Mononuclear cell (primary cell): ENCODE measurements around the gene HTR1E. TPM values are rescaled to one million over a fixed set of nuclear protein-coding genes. Genes with fewer than 3 reads are reported as not detected.
"Not testable (repeated sequence)": the region's sequence is repeated elsewhere in the genome, so short reads cannot be mapped to it uniquely, and the experiment has no call there.

ENCODE experiments used
- H3K27me3 ChIP-seq: 2 replicates; pipeline ENCODE4 v1.6.0; 2011; ENCODE audit warnings: low read length, control low read depth; ENCODE audit not compliant: insufficient read depth
- H3K4me1 ChIP-seq: 2 replicates; pipeline ENCODE4 v1.5.1; 2011; ENCODE audit warnings: mild to moderate bottlenecking, low read length, control low read depth; ENCODE audit not compliant: insufficient read depth
- H3K4me3 ChIP-seq: 2 replicates; pipeline ENCODE4 v1.5.1; 2011; ENCODE audit warnings: mild to moderate bottlenecking, low read length, moderate library complexity
- H3K9me3 ChIP-seq: 2 replicates; pipeline ENCODE4 v1.5.1; 2011; ENCODE audit warnings: low read depth, mild to moderate bottlenecking, control low read depth, low read length
- total RNA-seq: library from RNA; depleted of rRNA; stranded (reverse); fragments of >200 nt; gene quantifications from one replicate; pipeline ENCODE4 v1.2.3, GENCODE V29; 2012

Gene HTR1E
- total RNA-seq: not detected

- peaks cover 38% of the 10 kb centered on the region for H3K27me3 ChIP-seq
- no peaks in the 10 kb centered on the region for H3K4me1 ChIP-seq
- H3K9me3 ChIP-seq: no peaks in the 10 kb centered on the region
- H3K4me3 ChIP-seq: no peak within 1 kb of the TSS
Measured at GRCh38 chr6:86937219-86938079, at the start of gene HTR1E. TSS of gene HTR1E (plus strand) at chr6:86937528. CDS start at chr6:87015335, 77,807 bp downstream.

DNA sequence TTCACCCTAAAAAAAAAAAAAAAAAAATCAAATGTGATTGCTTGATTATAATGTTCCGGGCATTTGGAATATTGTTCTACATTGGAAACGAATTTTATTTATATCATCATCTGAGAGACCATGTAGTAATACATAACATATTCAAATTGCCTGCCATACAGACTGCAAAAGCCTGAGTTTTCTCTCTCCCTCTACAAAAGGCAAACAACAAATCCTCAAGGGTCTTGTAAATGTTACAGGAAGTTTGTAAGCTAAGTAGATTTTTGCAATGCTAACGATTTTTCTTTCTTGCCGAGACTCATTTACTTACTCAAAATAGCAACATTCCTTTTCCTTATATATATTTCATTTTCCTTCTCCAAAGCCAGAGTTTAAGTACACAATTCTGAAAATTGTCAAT, 49.0 kb upstream of the HTR1E start:
- Histone ChIP-seq H3K27me3 (no peaks in the 10 kb centered on the region), H3K4me1 (no peaks in the 10 kb centered on the region), H3K9me3 (no peaks in the 10 kb centered on the region), H3K4me3 (no peak overlapping the region)

- not testable (repeated sequence) for H3K4me3 ChIP-seq, H3K27me3 ChIP-seq, H3K9me3 ChIP-seq, H3K4me1 ChIP-seq
Measured at GRCh38 chr6:86897265-86897664, 40.1 kb upstream of the HTR1E start.

DNA sequence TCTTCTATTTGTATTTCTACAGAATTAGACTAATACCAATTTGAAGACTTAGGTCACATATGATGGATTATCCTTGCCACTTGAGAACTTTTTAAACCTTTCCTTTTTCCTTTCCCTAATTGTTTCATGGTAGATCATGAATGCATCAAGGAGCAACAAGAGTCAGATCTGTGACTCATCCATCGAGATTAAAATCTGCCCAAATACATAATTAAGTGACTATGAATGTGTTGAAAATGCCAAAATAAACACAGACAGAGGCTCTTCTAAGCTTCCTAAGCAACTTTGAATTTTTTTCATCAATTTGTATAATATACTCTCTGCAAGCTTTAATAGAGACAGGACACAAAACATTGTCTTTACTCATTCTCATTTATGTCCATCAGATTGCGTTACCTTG, 23.5 kb upstream of the HTR1E start:
- H3K4me1 ChIP-seq: no peaks in the 10 kb centered on the region
- H3K4me3 ChIP-seq: no peak overlapping the region
- H3K9me3 ChIP-seq: no peaks in the 10 kb centered on the region
- no peaks in the 10 kb centered on the region for H3K27me3 ChIP-seq

DNA sequence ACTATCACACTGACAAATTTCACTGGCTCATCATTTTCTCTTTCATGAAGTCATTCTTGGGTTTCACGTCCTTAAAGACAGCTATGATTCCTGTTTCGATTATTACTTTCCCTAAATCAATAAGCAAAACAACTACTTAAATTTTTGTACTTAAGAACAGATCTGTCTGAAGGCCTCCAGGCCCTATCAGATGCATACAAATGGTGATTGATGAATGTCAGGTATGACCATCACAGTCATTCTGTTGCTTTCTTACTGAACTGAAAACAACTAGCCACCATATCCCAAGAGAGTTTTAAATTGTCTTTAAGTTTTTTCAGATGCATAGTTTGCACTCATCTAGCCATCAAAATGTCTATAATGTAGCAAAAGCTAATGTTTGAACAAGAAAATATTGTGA, 20.9 kb upstream of the HTR1E start:
- Histone ChIP-seq H3K27me3 (no peaks in the 10 kb centered on the region), H3K4me1 (no peaks in the 10 kb centered on the region), H3K4me3 (no peak overlapping the region), H3K9me3 (no peaks in the 10 kb centered on the region)

DNA sequence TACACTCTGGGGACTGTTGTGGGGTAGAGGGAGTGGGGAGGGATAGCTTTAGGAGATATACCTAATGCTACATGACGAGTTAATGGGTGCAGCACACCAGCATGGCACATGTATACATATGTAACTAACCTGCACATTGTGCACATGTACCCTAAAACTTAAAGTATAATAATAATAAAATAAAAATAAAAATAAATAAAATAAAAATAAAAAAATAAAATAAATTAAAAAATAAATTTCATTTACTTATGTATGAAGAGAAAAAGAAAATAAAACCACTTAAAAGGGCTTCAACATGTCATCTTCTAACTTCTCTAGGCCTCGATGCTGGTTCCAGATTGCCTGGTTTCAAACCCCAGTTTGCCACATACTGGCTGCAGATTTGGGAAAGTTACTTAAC, 10.2 kb upstream of the HTR1E start:
- H3K27me3 ChIP-seq, H3K9me3 ChIP-seq, H3K4me1 ChIP-seq, H3K4me3 ChIP-seq: not testable (repeated sequence)

GRCh38 chr6:86927859-86928258, 9.5 kb upstream of the HTR1E start:
- not testable (repeated sequence) for H3K4me3 ChIP-seq, H3K27me3 ChIP-seq, H3K4me1 ChIP-seq, H3K9me3 ChIP-seq

- Histone ChIP-seq H3K9me3 (no peaks in the 10 kb centered on the region), H3K4me3 (no peak overlapping the region), H3K27me3 (peaks cover 38% of the 10 kb centered on the region), H3K4me1 (no peaks in the 10 kb centered on the region)
Measured at GRCh38 chr6:86934365-86934764, 3.0 kb upstream of the HTR1E start.

- H3K4me1 ChIP-seq: no peaks in the 10 kb centered on the region
- no peak overlapping the region for H3K4me3 ChIP-seq
- H3K27me3 ChIP-seq: peaks cover 38% of the 10 kb centered on the region
- no peaks in the 10 kb centered on the region for H3K9me3 ChIP-seq
Measured at GRCh38 chr6:86936834-86937218, 502 bp upstream of the HTR1E start.

GRCh38 chr6:86938814-86939213, 1.5 kb downstream of the HTR1E start:
- H3K9me3 ChIP-seq: no peaks in the 10 kb centered on the region
- H3K4me3 ChIP-seq: no peak overlapping the region

DNA sequence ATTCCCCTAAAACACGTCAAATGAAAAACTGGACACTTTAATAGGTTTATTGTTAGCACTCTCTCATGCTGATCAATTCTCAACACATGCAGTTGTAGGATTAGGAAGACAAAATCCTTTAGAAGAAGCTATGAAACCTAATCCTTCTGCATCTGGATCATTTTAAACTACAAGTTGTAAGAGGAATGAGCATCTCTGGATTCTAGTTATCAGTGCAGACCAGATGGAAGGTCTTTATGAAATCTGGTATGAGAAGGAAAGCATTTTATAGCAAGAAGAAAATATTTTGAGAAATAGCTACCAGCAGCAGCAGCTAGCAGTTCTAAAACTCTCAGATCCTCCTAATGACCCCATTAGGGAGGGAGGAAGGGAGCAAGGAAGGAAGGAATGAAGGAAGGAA, 4.1 kb downstream of the HTR1E start:
- no peaks in the 10 kb centered on the region for H3K4me1 ChIP-seq
- no peaks in the 10 kb centered on the region for H3K9me3 ChIP-seq
- no peak overlapping the region for H3K4me3 ChIP-seq
- peaks cover 24% of the 10 kb centered on the region for H3K27me3 ChIP-seq

More at GRCh38 chr6:86938814-86939213, 1.5 kb downstream of the HTR1E start:
- Histone ChIP-seq H3K4me1 (no peaks in the 10 kb centered on the region), H3K27me3 (peaks cover 37% of the 10 kb centered on the region)

DNA sequence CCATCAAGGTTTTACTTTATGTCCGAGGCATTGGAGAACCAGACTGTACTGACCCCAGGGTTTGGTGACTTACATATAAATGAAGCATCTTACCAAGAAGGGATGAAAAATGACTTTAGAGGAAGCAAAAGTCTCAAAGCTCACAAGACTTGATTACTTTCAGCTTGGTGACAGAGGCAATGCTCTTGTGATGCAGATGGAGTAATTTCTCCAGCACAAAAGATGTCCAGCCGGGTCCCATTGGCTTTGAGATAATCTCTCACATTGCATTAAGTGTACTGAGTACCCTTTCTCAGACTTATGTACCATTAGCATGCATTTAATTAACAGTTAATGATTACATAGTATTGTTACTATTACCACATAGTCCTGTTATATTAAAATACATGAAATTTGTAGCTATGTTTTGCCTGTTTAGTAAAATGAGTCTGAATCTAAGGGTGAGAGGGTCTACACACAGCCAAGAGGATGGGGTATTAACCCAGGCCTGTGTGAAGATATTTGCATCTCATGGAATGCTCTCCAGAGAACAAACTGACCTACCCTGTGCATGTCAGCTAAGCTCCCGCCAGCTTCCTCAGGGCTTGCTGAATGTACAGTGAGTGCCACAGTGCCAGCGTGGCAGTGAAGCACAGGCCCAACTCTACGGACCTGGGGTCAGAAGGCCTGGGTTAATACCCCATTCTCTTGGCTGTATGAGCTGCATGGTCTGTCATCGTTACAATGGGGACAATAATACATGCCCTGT, 5.6 kb downstream of the HTR1E start:
- Histone ChIP-seq H3K4me3 (no peak overlapping the region), H3K4me1 (no peaks in the 10 kb centered on the region), H3K9me3 (no peaks in the 10 kb centered on the region), H3K27me3 (peaks cover 9% of the 10 kb centered on the region)

- no peaks in the 10 kb centered on the region for H3K27me3 ChIP-seq
- no peak overlapping the region for H3K4me3 ChIP-seq
- no peaks in the 10 kb centered on the region for H3K4me1 ChIP-seq
- no peaks in the 10 kb centered on the region for H3K9me3 ChIP-seq
Measured at GRCh38 chr6:86943819-86944407, 6.6 kb downstream of the HTR1E start.

- H3K9me3 ChIP-seq: no peaks in the 10 kb centered on the region
- H3K27me3 ChIP-seq: no peaks in the 10 kb centered on the region
- H3K4me1 ChIP-seq: no peaks in the 10 kb centered on the region
- H3K4me3 ChIP-seq: no peak overlapping the region
Measured at GRCh38 chr6:86949771-86950170, 12.4 kb downstream of the HTR1E start.

DNA sequence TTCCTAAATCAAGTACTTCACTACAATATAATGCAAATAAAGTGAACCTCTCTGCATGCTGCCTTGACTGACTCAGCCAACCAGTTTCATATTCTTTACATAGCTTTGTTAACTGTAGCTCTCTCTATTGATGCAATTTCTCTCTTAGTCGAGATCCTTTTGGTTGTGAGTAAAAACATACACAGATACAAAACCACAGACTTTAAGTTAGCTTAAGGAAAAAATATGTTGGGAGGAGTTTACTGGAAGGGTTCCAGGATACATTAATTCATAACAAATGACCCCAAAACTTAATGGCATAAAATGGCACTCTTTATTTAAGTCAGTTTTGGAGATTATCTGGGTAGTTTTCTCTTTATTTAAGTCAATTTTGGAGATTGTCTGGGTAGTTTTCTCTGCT, 15.7 kb downstream of the HTR1E start:
- Histone ChIP-seq H3K4me3 (no peak overlapping the region), H3K4me1 (no peaks in the 10 kb centered on the region), H3K27me3 (no peaks in the 10 kb centered on the region), H3K9me3 (no peaks in the 10 kb centered on the region)
